ENCODE data around the gene TPTE. TPM values are rescaled to one million over a fixed set of nuclear protein-coding genes. Genes with fewer than 3 reads are reported as not detected.
"Not testable (repeated sequence)": the region's sequence is repeated elsewhere in the genome, so short reads cannot be mapped to it uniquely, and the experiment has no call there.

Gene TPTE
- total RNA-seq, 1 experiment from 2014 or later = 3.1 TPM

DNA sequence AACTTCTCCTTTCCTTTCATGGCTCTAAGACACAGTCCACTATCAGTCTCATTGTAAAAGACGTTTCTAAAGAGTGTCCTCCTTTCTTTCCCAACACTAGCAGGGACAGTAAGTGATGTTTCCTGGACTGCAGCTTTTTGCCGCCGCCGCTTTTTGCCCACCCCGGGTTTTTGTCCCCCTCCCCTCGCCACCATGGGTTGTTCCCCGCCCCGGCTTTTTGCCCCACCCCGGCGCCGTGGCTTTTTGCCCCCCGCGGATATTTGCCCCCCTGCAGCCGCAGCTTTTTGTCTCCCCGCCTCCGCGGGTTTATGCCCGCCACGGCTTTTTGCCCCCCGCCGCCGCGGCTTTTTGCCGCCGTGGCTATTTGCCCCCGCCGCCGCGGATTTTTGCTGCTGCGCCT, 95.2 kb downstream of the TPTE start:
- DNase-seq (ENCODE audit: low read depth) = no peak

DNA sequence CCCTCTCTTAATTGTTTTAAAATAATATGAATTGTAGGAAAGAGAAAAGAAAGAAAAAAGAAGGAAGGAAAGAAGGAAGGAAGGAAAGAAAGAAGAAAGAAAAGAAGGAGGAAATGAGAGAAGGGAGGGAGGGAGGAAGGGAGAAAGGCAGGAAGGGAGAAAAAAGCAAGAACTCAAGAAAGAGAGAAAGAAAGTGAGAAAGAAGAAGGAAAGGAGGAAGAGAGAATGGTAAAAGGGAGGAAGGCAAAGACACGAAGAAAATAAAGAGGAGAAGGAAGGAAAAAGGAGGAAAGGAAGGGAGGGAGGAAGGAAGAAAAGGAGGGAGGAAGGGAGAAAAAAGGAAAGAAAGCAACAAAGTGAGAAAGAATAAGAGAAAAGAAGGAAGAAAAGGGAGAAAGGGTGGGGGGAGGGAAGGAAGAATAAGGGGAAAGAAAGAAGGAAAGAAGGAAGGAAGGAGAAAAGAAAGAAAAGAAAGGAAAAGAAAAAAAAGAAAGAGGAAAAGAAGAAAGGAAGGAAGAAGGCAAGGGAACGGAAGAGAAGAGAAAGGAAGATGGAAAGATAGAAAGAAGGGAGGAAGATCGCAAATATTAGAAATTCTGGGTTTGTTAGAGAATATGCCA, 95.9 kb downstream of the TPTE start:
- DNase-seq (ENCODE audit: low read depth) = not testable (repeated sequence)

DNA sequence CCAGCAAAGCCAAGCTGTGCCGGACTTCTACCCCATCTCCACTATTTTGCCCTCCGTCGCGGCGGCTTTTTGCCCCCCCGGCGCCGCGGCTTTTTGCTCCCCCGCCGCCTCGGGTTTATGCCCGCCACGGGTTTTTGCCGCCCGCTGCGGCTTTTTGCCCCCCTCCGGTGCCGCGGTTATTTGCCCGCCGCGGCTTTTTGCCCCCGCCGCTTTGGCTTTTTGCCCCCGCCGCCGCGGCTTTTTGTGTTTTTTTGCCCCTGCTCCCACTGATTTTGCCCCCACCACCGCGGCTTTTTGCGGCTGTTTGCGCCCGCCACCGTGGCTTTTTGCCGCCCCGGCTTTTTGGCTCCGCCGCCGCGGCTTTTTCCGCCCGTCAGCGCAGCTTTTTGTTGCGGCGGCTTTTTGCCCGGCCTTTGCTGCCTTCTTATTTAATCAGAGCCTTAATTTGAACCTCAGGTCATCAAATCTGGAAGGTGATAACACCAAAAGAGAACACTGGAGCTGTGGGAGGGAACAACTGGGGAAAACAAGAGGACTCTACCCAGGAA, 106.0 kb downstream of the TPTE start:
- DNase-seq (ENCODE audit: low read depth) = no peak

DNA sequence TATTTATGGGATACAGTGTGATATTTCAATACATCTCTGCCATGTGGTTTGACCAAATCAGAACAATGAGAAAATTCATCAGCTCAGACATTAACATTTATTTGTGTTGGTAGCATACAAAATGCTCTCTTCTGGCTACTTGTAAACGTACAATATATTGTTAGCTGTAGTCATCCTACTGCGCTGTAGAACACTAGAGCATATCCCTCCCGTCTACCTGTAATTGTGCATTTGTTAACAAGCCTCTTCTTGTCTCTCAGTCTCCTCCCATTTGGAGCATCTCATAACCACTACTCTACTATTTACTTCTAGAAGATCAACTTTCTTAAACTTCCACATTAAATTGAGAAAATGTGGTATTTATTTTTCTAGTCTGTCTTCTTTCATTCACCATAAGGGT, 107.9 kb downstream of the TPTE start:
- DNase-seq (ENCODE audit: low read depth) = not testable (repeated sequence)

DNA sequence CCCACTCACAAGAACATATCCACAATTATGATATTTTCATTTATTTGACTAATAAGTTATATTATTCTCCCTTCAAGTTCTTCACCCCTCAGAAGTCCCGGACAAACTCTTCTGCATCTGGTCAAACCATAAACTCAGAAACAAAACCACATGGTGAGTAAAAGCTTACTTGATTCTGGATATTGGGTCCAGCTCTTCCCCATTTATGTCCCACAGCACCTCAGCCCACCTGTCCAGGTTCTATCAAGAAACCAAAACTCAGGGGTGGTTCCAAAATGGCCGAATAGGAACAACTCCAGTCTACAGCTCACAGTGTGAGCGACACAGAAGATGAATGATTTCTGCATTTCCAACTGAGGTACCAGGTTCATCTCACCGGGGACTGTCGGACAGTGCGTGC, 109.4 kb downstream of the TPTE start:
- DNase-seq (ENCODE audit: low read depth) = not testable (repeated sequence)

DNA sequence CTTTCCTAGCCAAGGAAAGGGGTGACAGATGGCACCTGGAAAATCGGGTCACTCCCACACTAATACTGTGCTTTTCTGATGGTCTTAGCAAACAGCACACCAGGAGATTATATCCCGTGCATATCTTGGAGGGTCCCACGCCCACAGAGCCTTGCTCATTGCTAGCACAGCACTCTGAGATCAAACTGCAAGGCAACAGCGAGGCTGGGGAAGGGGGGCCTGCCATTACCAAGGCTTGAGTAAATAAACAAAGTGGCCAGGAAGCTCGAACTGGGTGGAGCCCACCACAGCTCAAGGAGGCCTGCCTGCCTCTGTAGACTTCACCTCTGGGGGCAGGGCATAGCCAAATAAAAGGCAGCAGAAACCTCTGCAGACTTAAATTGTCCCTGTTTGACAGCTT, 109.9 kb downstream of the TPTE start:
- DNase-seq (ENCODE audit: low read depth) = not testable (repeated sequence)

DNA sequence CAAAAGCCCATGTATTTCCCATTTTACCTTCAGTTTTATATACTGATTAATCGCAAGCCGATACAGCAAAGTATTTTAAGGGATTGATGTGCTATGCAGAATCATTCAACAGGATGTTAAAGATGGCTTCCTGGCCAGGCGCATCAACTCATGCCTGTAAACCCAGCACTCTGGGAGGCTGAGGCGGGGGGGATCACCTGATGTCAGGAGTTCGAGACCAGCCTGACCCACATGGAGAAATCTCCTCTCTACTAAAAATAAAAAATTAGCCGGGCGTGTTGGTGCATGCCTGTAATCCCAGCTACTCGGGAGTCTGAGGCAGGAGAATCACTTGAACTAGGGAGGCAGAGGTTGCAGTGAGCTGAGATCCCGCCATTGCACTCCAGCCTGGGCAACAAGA, 116.8 kb downstream of the TPTE start:
- DNase-seq (ENCODE audit: low read depth) = not testable (repeated sequence)

DNA sequence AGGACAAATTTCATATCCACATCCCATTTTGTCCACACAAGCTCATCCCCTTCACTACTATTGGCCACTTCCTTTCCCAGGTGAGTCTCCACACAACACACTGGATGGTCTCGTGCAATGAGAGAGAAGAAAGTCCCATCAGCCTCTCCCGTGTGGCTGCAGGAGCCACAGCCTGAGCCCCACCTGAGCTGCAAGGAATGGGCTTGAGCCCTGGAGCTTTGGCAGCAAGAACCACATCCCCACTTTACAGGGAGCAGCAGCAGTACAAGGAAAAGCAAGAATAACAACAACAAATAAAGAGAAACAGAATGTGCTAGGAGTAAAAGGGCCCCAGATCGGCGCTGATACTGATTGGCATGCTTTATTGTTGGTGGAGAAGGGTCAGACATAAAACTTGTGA, 117.7 kb downstream of the TPTE start:
- no peak for DNase-seq (ENCODE audit: low read depth)

DNA sequence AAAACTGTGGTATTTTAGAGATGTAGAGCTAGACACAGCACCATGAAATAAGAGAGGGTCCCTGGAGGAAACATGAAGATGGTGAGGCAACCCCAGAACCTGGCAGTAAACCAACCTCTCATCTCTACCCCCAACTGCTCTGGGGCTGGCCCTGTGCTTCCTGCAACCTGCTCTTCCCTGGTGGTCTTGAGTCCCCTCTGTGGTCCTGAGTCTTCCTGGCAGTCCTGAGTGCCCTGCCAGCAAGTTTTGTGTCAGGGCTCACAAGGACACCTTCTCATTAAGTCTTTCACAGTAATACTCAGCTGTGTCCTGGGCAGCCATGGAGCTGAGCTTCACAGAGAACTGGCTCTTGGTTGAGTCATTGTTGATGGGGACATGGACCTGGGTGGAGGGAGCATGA, 118.4 kb downstream of the TPTE start:
- not testable (repeated sequence) for DNase-seq (ENCODE audit: low read depth)

DNA sequence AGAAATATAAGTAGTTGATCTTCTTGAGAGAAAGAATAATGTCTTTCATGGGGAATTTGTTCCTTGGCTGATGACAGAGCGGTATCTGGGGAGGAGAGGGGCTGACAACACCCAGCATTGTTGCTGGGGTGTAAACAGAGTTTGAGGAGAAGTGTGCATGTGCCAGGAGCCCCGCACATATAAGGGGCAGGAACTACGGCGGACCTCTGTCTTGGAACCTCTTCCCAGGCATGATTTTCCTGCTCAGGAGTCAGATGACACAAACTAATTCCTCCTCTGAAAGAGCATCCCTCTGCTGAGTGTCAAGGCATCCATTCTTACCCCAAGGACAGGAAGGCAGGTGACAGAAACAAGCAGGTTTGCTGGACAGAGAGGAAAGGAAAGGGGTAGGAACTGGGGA, 119.1 kb downstream of the TPTE start:
- no peak for DNase-seq (ENCODE audit: low read depth)

DNA sequence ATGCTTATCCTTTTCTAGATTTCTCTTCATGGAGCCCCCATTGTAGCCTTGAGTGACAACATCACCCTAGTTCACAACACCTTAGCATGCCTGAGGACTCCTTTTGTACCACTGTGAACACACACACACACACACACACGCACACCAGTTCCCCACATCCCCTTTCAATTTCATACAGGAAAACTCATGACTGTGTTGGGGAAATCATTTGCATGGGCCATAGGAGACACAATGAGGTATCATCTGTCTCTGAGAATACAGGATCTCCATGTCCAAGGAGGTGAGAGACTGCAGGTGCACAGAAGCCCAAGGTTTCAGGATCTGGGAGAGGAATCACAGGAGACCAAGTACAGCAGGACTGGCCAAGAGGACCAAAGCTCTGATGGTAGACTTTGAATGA, 119.7 kb downstream of the TPTE start:
- DNase-seq (ENCODE audit: low read depth) = no peak

DNA sequence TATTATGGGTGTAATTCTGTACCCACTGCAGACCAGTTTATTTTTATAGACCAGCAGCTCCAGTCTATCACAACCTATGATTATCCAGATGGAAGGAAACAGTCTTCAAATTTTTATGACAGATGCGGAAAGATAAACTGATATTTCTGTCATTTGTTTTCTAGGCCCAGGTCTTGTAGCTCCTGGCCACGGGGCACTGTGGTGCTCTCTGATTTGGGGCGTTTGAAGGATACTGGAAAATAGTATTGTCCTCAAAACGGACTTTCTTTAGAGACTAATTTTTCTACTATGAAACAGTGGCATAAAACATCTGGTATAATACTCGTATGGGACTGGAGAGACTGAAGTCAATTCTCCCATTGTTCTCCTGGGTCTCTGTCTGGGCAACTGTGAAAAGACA, 124.3 kb downstream of the TPTE start:
- not testable (repeated sequence) for DNase-seq (ENCODE audit: low read depth)

DNA sequence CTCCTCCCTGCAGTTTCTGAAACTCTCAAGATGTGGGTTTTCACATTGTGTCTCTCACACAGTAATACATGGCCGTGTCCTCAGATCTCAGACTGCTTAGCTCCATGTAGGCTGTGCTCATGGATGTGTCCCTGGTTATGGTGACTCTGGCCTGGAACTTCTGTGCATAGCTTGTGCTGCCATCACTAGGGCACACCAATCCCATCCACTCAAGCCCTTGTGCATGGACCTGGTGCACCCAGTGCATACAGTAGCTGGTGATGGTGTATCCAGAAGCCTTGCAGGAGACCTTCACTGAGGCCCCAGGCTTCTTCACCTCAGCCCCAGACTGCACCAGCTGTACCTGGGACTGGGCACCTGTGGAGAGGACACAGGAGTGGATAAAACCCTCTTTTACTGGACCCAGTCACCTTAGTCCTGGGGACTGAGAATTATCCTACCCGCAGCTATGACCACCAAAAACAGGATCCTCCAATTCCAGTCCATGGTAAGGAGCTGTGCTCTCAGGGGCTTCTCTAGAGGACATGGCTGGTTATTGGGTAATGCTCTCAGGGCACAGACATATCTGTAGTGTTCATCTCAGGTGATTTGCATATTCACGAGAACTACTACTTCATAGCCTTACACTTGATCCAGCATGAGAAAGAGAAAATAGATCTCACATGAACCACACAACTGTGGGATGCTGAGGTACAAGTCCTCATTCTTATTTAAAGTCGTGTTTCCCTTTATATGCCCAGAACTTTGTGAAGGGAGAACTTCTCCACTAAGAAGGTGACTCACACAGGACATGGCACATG, 128.2 kb downstream of the TPTE start:
- not testable (repeated sequence) for DNase-seq (ENCODE audit: low read depth)

DNA sequence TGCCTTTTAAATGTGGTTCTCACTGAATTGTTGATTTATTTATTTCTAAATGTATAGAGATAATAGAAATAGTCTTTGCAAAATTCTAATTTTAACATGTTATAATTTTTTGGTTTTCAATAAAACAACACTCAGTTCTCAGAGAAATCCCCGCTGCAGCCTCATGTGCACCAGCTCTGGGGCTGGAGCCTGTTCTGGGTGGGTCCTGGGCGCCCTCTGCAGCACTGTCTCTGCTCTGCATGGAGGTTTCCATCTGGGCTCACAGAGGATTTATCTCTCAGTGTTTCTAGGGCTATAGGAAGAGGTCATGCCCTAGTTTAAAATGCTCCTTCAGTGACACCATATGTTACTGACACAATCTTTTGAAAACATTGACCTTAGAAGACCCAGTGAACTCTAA, 128.9 kb downstream of the TPTE start:
- DNase-seq (ENCODE audit: low read depth) = not testable (repeated sequence)
